ENCODE measurements around the gene AIFM3. TPM values are rescaled to one million over a fixed set of nuclear protein-coding genes. Genes with fewer than 3 reads are reported as not detected.

AIFM3 gene
- total RNA-seq, 1 experiment from 2014 or later = 9.7 TPM

DNA sequence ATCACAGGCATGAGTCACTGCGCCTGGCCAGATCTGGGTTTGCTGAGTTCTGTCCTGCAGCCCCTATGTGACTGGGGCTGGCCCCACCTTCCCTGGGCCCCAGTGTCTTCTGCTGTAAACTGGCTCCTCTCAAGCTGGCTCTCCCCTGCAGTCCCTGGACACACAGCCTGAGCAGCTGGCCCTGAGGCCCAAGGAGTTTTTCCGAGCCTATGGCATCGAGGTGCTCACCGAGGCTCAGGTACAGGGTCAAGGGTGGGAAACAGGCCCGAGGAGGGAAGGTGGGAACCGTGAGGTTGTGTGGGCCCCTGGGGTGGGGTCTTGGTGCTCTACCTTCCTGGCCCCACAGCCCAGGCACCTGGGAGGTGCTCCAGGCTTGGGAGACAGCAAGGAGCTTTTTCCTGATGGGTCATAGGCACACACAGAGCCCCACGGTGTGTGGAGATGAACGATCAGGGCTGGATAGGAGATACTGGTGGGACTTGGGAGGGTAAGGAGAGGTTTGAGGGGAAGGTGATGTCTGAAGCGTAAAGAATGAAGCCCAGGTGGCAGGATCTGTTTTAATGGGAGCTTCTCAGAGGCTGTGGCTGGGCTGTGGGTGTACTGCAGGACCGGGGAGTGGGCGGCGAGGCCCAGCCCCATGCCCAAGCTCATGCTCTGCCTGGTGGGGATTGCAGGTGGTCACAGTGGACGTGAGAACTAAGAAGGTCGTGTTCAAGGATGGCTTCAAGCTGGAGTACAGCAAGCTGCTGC, 8.7 kb downstream of the AIFM3 start:
- ChIA-PET POLR2A (interaction anchor here (1.1 kb wide), 1 partner anchor 18 kb away, joined by 10 read pairs; no protein-coding TSS in a partner anchor), CTCF (no interaction called here), RAD21 (ENCODE audit: low non-redundant PET in 1 of 2, low total read pairs in 2 of 2, uncharacterized antibody in 2 of 2, unreplicated experiment in 2 of 2) (interaction anchor here in 1 of 2 experiments (0.6 kb wide), 1 partner anchor 63 kb away, joined by 3 read pairs; no protein-coding TSS in a partner anchor)
- Histone ChIP-seq H3K9ac (ENCODE audit: low read length) (no peak overlapping the region), H3K27me3 (ENCODE audit: insufficient read depth, low read length) (no peaks in the 10 kb centered on the region), H3K27ac (ENCODE audit: low read depth, low read length) (no peak overlapping the region), H3K4me3 (replicated peaks in 1 of 2; ENCODE audit: low read depth in 1 of 2, low read length in 2 of 2) (no peak overlapping the region), H3K4me2 (ENCODE audit: low read length) (no peak overlapping the region), H2AFZ (ENCODE audit: low read depth, low read length, poor library complexity, severe bottlenecking) (no peak overlapping the region), H4K20me1 (ENCODE audit: insufficient read depth) (no peaks in the 10 kb centered on the region), H3K9me3 (ENCODE audit: control insufficient read depth in 1 of 2, insufficient read depth in 1 of 2, low read depth in 1 of 2, low read length in 2 of 2) (peaks cover 4 to 10% of the 10 kb centered on the region in 2 experiments; a peak in 1 of 4 replicates), H3K79me2 (ENCODE audit: insufficient read depth, low read length) (no peaks in the 10 kb centered on the region), H3K9me2 (ENCODE audit: insufficient read depth) (no peaks in the 10 kb centered on the region), H3K4me1 (ENCODE audit: control insufficient read depth in 1 of 2, insufficient read depth in 2 of 2, low read length in 2 of 2) (peaks cover 0 to 5% of the 10 kb centered on the region in 2 experiments; a peak in 1 of 4 replicates), H3K36me3 (ENCODE audit: control insufficient read depth in 1 of 2, insufficient read depth in 2 of 2, low read length in 2 of 2) (no peaks in the 10 kb centered on the region)
- DNase-seq (ENCODE audit: low read depth, low spot score) = no peak
- no peak for ATAC-seq
- no peak for TF ChIP-seq POLR2A (IDR thresholded peaks at IDR 0.05; ENCODE audit: borderline replicate concordance, extremely low read depth, insufficient read depth, insufficient read length)
- TF ChIP-seq TCF7L2 (IDR thresholded peaks at IDR 0.05; ENCODE audit: borderline replicate concordance, extremely low read depth, insufficient read depth, insufficient read length) = no peak
- no peak for TF ChIP-seq SP1 (IDR thresholded peaks at IDR 0.05; ENCODE audit: low read depth)
- TF ChIP-seq FOSL1 (IDR thresholded peaks at IDR 0.05; ENCODE audit: low read depth) = no peak
- intact Hi-C loops (cut with micrococcal nuclease) = no loop called here
- BruUV-seq (replicated peaks) = no TSS peak

- Histone ChIP-seq H3K4me1 (ENCODE audit: control insufficient read depth in 1 of 2, insufficient read depth in 2 of 2, low read length in 2 of 2) (peaks cover 3 to 12% of the 10 kb centered on the region in 2 experiments; a peak in 2 of 4 replicates), H4K20me1 (ENCODE audit: insufficient read depth) (no peaks in the 10 kb centered on the region), H3K36me3 (ENCODE audit: control insufficient read depth in 1 of 2, insufficient read depth in 2 of 2, low read length in 2 of 2) (no peaks in the 10 kb centered on the region), H3K27ac (ENCODE audit: low read depth, low read length) (no peak overlapping the region), H3K27me3 (ENCODE audit: insufficient read depth, low read length) (no peaks in the 10 kb centered on the region), H3K4me2 (ENCODE audit: low read length) (no peak overlapping the region), H3K4me3 (replicated peaks in 1 of 2; ENCODE audit: low read depth in 1 of 2, low read length in 2 of 2) (no peak overlapping the region), H3K9me3 (ENCODE audit: control insufficient read depth in 1 of 2, insufficient read depth in 1 of 2, low read depth in 1 of 2, low read length in 2 of 2) (peaks cover 4 to 10% of the 10 kb centered on the region in 2 experiments; a peak in 1 of 4 replicates), H3K79me2 (ENCODE audit: insufficient read depth, low read length) (no peaks in the 10 kb centered on the region), H3K9me2 (ENCODE audit: insufficient read depth) (no peaks in the 10 kb centered on the region), H2AFZ (ENCODE audit: low read depth, low read length, poor library complexity, severe bottlenecking) (no peak overlapping the region), H3K9ac (ENCODE audit: low read length) (no peak overlapping the region)
- POLR2A ChIA-PET = interaction anchor here (1.1 kb wide), 1 partner anchor 19 kb away, joined by 10 read pairs; no protein-coding TSS in a partner anchor
- RAD21 ChIA-PET (ENCODE audit: low non-redundant PET in 1 of 2, low total read pairs in 2 of 2, uncharacterized antibody in 2 of 2, unreplicated experiment in 2 of 2) = no interaction called here
- DNase-seq (ENCODE audit: low read depth, low spot score) (no peak), ATAC-seq (no peak)
- intact Hi-C loops (cut with micrococcal nuclease) = no loop called here
- no TSS peak for BruUV-seq (replicated peaks)
- CTCF ChIA-PET = no interaction called here
- TF ChIP-seq ZFX (IDR thresholded peaks at IDR 0.05) (no peak), ELF1 (IDR thresholded peaks at IDR 0.05; ENCODE audit: borderline replicate concordance, low read depth) (no peak), SP1 (IDR thresholded peaks at IDR 0.05; ENCODE audit: low read depth) (no peak), POLR2AphosphoS5 (IDR thresholded peaks at IDR 0.05; ENCODE audit: low read depth, low read length) (no peak), MAX (IDR thresholded peaks at IDR 0.05) (no peak), YY1 (IDR thresholded peaks at IDR 0.05; ENCODE audit: extremely low read depth, insufficient replicate concordance, low read depth, low read length) (no peak), EGR1 (IDR thresholded peaks at IDR 0.05; ENCODE audit: low read depth) (no peak), SIN3A (IDR thresholded peaks at IDR 0.05; ENCODE audit: low read depth) (no peak), EZH2 (IDR thresholded peaks at IDR 0.05) (no peak), CBX3 (IDR thresholded peaks at IDR 0.05; ENCODE audit: low read depth) (no peak), ATF3 (IDR thresholded peaks at IDR 0.05) (no peak), CEBPB (IDR thresholded peaks at IDR 0.05; ENCODE audit: low read depth) (no peak), REST (IDR thresholded peaks at IDR 0.05; ENCODE audit: low read depth) (no peak), TCF7L2 (IDR thresholded peaks at IDR 0.05; ENCODE audit: borderline replicate concordance, extremely low read depth, insufficient read depth, insufficient read length) (no peak), SRF (IDR thresholded peaks at IDR 0.05; ENCODE audit: low read depth) (no peak)
Measured at GRCh38 chr22:20976291-20976877, 9.3 kb downstream of the AIFM3 start.
